ENCODE results near the gene PAPOLA. TPM values are rescaled to one million over a fixed set of nuclear protein-coding genes. Genes with fewer than 3 reads are reported as not detected.

Gene PAPOLA
- total and polyA plus RNA-seq, 4 donors, result 48.4 to 184 (median 116) TPM

GRCh38 chr14:96509457-96510090 is 7.4 kb downstream of the PAPOLA start:
- no peak overlapping the region for H3K4me3 ChIP-seq (ENCODE audit: low read length in 2 of 2)
- intact Hi-C loops (cut with DNase I), result no loop called here
- peaks cover 4 to 5% of the 10 kb centered on the region in 2 donors for H3K4me1 ChIP-seq (ENCODE audit: control insufficient read depth in 1 of 2, insufficient read depth in 2 of 2, low read length in 2 of 2)
- H3K36me3 ChIP-seq (ENCODE audit: control insufficient read depth in 1 of 2, insufficient read depth in 2 of 2, low read length in 1 of 2), result no peaks in the 10 kb centered on the region
- no peak for ATAC-seq (ENCODE audit: low FRiP score)
- 82 to 88% methylated on average over 6 of the region's 6 CpGs for WGBS, 2 donors
- H3K9me3 ChIP-seq (ENCODE audit: control insufficient read depth, low read length), result no peaks in the 10 kb centered on the region
- no peak overlapping the region for H3K27ac ChIP-seq (ENCODE audit: low read depth in 1 of 2, low read length in 2 of 2)
- no peak for DNase-seq
- H3K27me3 ChIP-seq (ENCODE audit: control insufficient read depth in 1 of 2, insufficient read depth in 2 of 2, low read length in 1 of 2), result no peaks in the 10 kb centered on the region

GRCh38 chr14:96511146-96511545 is 9.0 kb downstream of the PAPOLA start:
- Histone ChIP-seq H3K27ac (ENCODE audit: low read depth in 1 of 2, low read length in 2 of 2) (no peak overlapping the region), H3K27me3 (ENCODE audit: control insufficient read depth in 1 of 2, insufficient read depth in 2 of 2, low read length in 1 of 2) (no peaks in the 10 kb centered on the region), H3K4me3 (ENCODE audit: low read length in 2 of 2) (no peak overlapping the region), H3K9me3 (ENCODE audit: control insufficient read depth, low read length) (no peaks in the 10 kb centered on the region), H3K36me3 (ENCODE audit: control insufficient read depth in 1 of 2, insufficient read depth in 2 of 2, low read length in 1 of 2) (no peaks in the 10 kb centered on the region), H3K4me1 (ENCODE audit: control insufficient read depth in 1 of 2, insufficient read depth in 2 of 2, low read length in 2 of 2) (peaks cover 3 to 4% of the 10 kb centered on the region in 2 donors)
- intact Hi-C loops (cut with DNase I), result no loop called here
- ATAC-seq (ENCODE audit: low FRiP score) (no peak), DNase-seq (no peak)
- 93% methylated on average over 7 of the region's 7 CpGs for WGBS, 2 donors

GRCh38 chr14:96511667-96512066 is 9.5 kb downstream of the PAPOLA start:
- intact Hi-C loops (cut with DNase I), result no loop called here
- H3K27me3 ChIP-seq (ENCODE audit: control insufficient read depth in 1 of 2, insufficient read depth in 2 of 2, low read length in 1 of 2), result no peaks in the 10 kb centered on the region
- no peak for DNase-seq
- peaks cover 4 to 5% of the 10 kb centered on the region in 2 donors for H3K4me1 ChIP-seq (ENCODE audit: control insufficient read depth in 1 of 2, insufficient read depth in 2 of 2, low read length in 2 of 2)
- no peaks in the 10 kb centered on the region for H3K36me3 ChIP-seq (ENCODE audit: control insufficient read depth in 1 of 2, insufficient read depth in 2 of 2, low read length in 1 of 2)
- no peak for ATAC-seq (ENCODE audit: low FRiP score)
- H3K4me3 ChIP-seq (ENCODE audit: low read length in 2 of 2), result no peak overlapping the region
- H3K9me3 ChIP-seq (ENCODE audit: control insufficient read depth, low read length), result no peaks in the 10 kb centered on the region
- H3K27ac ChIP-seq (ENCODE audit: low read depth in 1 of 2, low read length in 2 of 2), result no peak overlapping the region
- 40 to 45% methylated on average over 1 of the region's 1 CpG for WGBS, 2 donors

GRCh38 chr14:96512122-96512521 is 9.9 kb downstream of the PAPOLA start:
- ATAC-seq (ENCODE audit: low FRiP score), result no peak
- H3K4me1 ChIP-seq (ENCODE audit: control insufficient read depth in 1 of 2, insufficient read depth in 2 of 2, low read length in 2 of 2), result peaks cover 4 to 5% of the 10 kb centered on the region in 2 donors
- DNase-seq, result no peak
- no peaks in the 10 kb centered on the region for H3K36me3 ChIP-seq (ENCODE audit: control insufficient read depth in 1 of 2, insufficient read depth in 2 of 2, low read length in 1 of 2)
- no peak overlapping the region for H3K27ac ChIP-seq (ENCODE audit: low read depth in 1 of 2, low read length in 2 of 2)
- H3K4me3 ChIP-seq (ENCODE audit: low read length in 2 of 2), result no peak overlapping the region
- H3K9me3 ChIP-seq (ENCODE audit: control insufficient read depth, low read length), result no peaks in the 10 kb centered on the region
- intact Hi-C loops (cut with DNase I), result no loop called here
- no peaks in the 10 kb centered on the region for H3K27me3 ChIP-seq (ENCODE audit: control insufficient read depth in 1 of 2, insufficient read depth in 2 of 2, low read length in 1 of 2)
- WGBS, 2 donors, result 75 to 86% methylated on average over 2 of the region's 2 CpGs

GRCh38 chr14:96512602-96513397 is 10.6 kb downstream of the PAPOLA start:
- 84 to 85% methylated on average over 5 of the region's 5 CpGs for WGBS, 2 donors
- no peak for ATAC-seq (ENCODE audit: low FRiP score)
- intact Hi-C loops (cut with DNase I), result no loop called here

GRCh38 chr14:96514694-96515093 is 12.5 kb downstream of the PAPOLA start:
- no peaks in the 10 kb centered on the region for H3K9me3 ChIP-seq (ENCODE audit: control insufficient read depth, low read length)
- WGBS, 2 donors, result 68 to 74% methylated on average over 3 of the region's 3 CpGs
- intact Hi-C loops (cut with DNase I), result no loop called here
- no peaks in the 10 kb centered on the region for H3K27me3 ChIP-seq (ENCODE audit: control insufficient read depth in 1 of 2, insufficient read depth in 2 of 2, low read length in 1 of 2)
- ATAC-seq (ENCODE audit: low FRiP score) (no peak), DNase-seq (no peak)
- peaks cover 1 to 5% of the 10 kb centered on the region in 2 donors for H3K4me1 ChIP-seq (ENCODE audit: control insufficient read depth in 1 of 2, insufficient read depth in 2 of 2, low read length in 2 of 2)
- H3K36me3 ChIP-seq (ENCODE audit: control insufficient read depth in 1 of 2, insufficient read depth in 2 of 2, low read length in 1 of 2), result no peaks in the 10 kb centered on the region
- H3K4me3 ChIP-seq (ENCODE audit: low read length in 2 of 2), result no peak overlapping the region
- no peak overlapping the region for H3K27ac ChIP-seq (ENCODE audit: low read depth in 1 of 2, low read length in 2 of 2)

More at GRCh38 chr14:96512602-96513397, 10.6 kb downstream of the PAPOLA start:
- Histone ChIP-seq H3K27me3 (ENCODE audit: control insufficient read depth in 1 of 2, insufficient read depth in 2 of 2, low read length in 1 of 2) (no peaks in the 10 kb centered on the region), H3K36me3 (ENCODE audit: control insufficient read depth in 1 of 2, insufficient read depth in 2 of 2, low read length in 1 of 2) (no peaks in the 10 kb centered on the region), H3K4me1 (ENCODE audit: control insufficient read depth in 1 of 2, insufficient read depth in 2 of 2, low read length in 2 of 2) (peaks cover 4 to 5% of the 10 kb centered on the region in 2 donors), H3K27ac (ENCODE audit: low read depth in 1 of 2, low read length in 2 of 2) (no peak overlapping the region), H3K9me3 (ENCODE audit: control insufficient read depth, low read length) (no peaks in the 10 kb centered on the region), H3K4me3 (ENCODE audit: low read length in 2 of 2) (no peak overlapping the region)
- DNase-seq, result no peak

GRCh38 chr14:96515731-96516130 is 13.5 kb downstream of the PAPOLA start:
- DNase-seq (no peak), ATAC-seq (ENCODE audit: low FRiP score) (no peak)
- Histone ChIP-seq H3K27ac (ENCODE audit: low read depth in 1 of 2, low read length in 2 of 2) (no peak overlapping the region), H3K9me3 (ENCODE audit: control insufficient read depth, low read length) (no peaks in the 10 kb centered on the region), H3K36me3 (ENCODE audit: control insufficient read depth in 1 of 2, insufficient read depth in 2 of 2, low read length in 1 of 2) (no peaks in the 10 kb centered on the region), H3K4me1 (ENCODE audit: control insufficient read depth in 1 of 2, insufficient read depth in 2 of 2, low read length in 2 of 2) (peaks cover 0 to 5% of the 10 kb centered on the region in 2 donors), H3K4me3 (ENCODE audit: low read length in 2 of 2) (no peak overlapping the region), H3K27me3 (ENCODE audit: control insufficient read depth in 1 of 2, insufficient read depth in 2 of 2, low read length in 1 of 2) (no peaks in the 10 kb centered on the region)
- intact Hi-C loops (cut with DNase I), result no loop called here
- 67 to 70% methylated on average over 1 of the region's 1 CpG for WGBS, 2 donors

- no peak for ATAC-seq (ENCODE audit: low FRiP score)
- intact Hi-C loops (cut with DNase I), result no loop called here
- H3K27me3 ChIP-seq (ENCODE audit: control insufficient read depth in 1 of 2, insufficient read depth in 2 of 2, low read length in 1 of 2), result no peaks in the 10 kb centered on the region
- WGBS, 2 donors, result 65 to 73% methylated on average over 1 of the region's 1 CpG
- peaks cover 0 to 5% of the 10 kb centered on the region in 2 donors for H3K4me1 ChIP-seq (ENCODE audit: control insufficient read depth in 1 of 2, insufficient read depth in 2 of 2, low read length in 2 of 2)
- H3K36me3 ChIP-seq (ENCODE audit: control insufficient read depth in 1 of 2, insufficient read depth in 2 of 2, low read length in 1 of 2), result no peaks in the 10 kb centered on the region
- H3K27ac ChIP-seq (ENCODE audit: low read depth in 1 of 2, low read length in 2 of 2), result no peak overlapping the region
- H3K4me3 ChIP-seq (ENCODE audit: low read length in 2 of 2), result no peak overlapping the region
- no peak for DNase-seq
- no peaks in the 10 kb centered on the region for H3K9me3 ChIP-seq (ENCODE audit: control insufficient read depth, low read length)
These were observed 14.2 kb downstream of the PAPOLA start for GRCh38 chr14:96516351-96516750.

- no peak overlapping the region for H3K4me3 ChIP-seq (ENCODE audit: low read length in 2 of 2)
- no peak for ATAC-seq (ENCODE audit: low FRiP score)
- intact Hi-C loops (cut with DNase I), result no loop called here
These were observed 17.8 kb downstream of the PAPOLA start for GRCh38 chr14:96519970-96520369.

More at GRCh38 chr14:96519970-96520369, 17.8 kb downstream of the PAPOLA start:
- Histone ChIP-seq H3K27me3 (ENCODE audit: control insufficient read depth in 1 of 2, insufficient read depth in 2 of 2, low read length in 1 of 2) (no peaks in the 10 kb centered on the region), H3K27ac (ENCODE audit: low read depth in 1 of 2, low read length in 2 of 2) (no peak overlapping the region), H3K36me3 (ENCODE audit: control insufficient read depth in 1 of 2, insufficient read depth in 2 of 2, low read length in 1 of 2) (no peaks in the 10 kb centered on the region), H3K9me3 (ENCODE audit: control insufficient read depth, low read length) (no peaks in the 10 kb centered on the region), H3K4me1 (ENCODE audit: control insufficient read depth in 1 of 2, insufficient read depth in 2 of 2, low read length in 2 of 2) (peaks cover 0 to 2% of the 10 kb centered on the region in 2 donors)
- DNase-seq, result no peak
- WGBS, 2 donors, result 95 to 96% methylated on average over 4 of the region's 4 CpGs

Data from aorta (tissue), 5 donors.